ENCODE results near the gene ZCCHC24.
A peak's percentile ranks its signal among the peaks of the same experiment; 100 is the strongest.

The ZCCHC24 gene

GRCh38 chr10:79391231-79392019, 54.0 kb downstream of the ZCCHC24 start:
- DNase-seq (ENCODE audit: insufficient read length, low spot score) (peak; percentile 12), FAIRE-seq (no peak)

GRCh38 chr10:79390551-79391229, 54.7 kb downstream of the ZCCHC24 start:
- no peak for TF ChIP-seq CTCF (IDR thresholded peaks at IDR 0.05; ENCODE audit: insufficient read depth, missing control alignments)
- DNase-seq (ENCODE audit: insufficient read length, low spot score) (peak; percentile 8), FAIRE-seq (no peak)

More at GRCh38 chr10:79391231-79392019, 54.0 kb downstream of the ZCCHC24 start:
- TF ChIP-seq CTCF (IDR thresholded peaks at IDR 0.05; ENCODE audit: insufficient read depth, missing control alignments) = no peak

- DNase-seq (ENCODE audit: insufficient read length, low spot score) (no peak), FAIRE-seq (no peak)
- no peak for TF ChIP-seq CTCF (IDR thresholded peaks at IDR 0.05; ENCODE audit: insufficient read depth, missing control alignments)
Measured at GRCh38 chr10:79390057-79390456, 55.4 kb downstream of the ZCCHC24 start.

- no peak for FAIRE-seq
Measured at GRCh38 chr10:79387974-79388850, 57.2 kb downstream of the ZCCHC24 start.

GRCh38 chr10:79387466-79387973, 57.9 kb downstream of the ZCCHC24 start:
- FAIRE-seq = no peak
- no peak for TF ChIP-seq CTCF (IDR thresholded peaks at IDR 0.05; ENCODE audit: insufficient read depth, missing control alignments)
- no peak for DNase-seq (ENCODE audit: insufficient read length, low spot score)

More at GRCh38 chr10:79387974-79388850, 57.2 kb downstream of the ZCCHC24 start:
- no peak for TF ChIP-seq CTCF (IDR thresholded peaks at IDR 0.05; ENCODE audit: insufficient read depth, missing control alignments)
- DNase-seq (ENCODE audit: insufficient read length, low spot score) = no peak

GRCh38 chr10:79386637-79387465, 58.6 kb downstream of the ZCCHC24 start:
- TF ChIP-seq CTCF (IDR thresholded peaks at IDR 0.05; ENCODE audit: insufficient read depth, missing control alignments) = no peak
- FAIRE-seq (no peak), DNase-seq (ENCODE audit: insufficient read length, low spot score) (no peak)

Data from D721Med (cell line).